ENCODE data around the gene RAD52. TPM values are rescaled to one million over a fixed set of nuclear protein-coding genes. Genes with fewer than 3 reads are reported as not detected.

Gene RAD52
- 10 to 100 TPM in 2 of 3 donors, 1 to 10 TPM in 1; 8.0 to 12.1 (median 11.1) TPM for total RNA-seq

GRCh38 chr12:949453-950191 lies at the start of gene RAD52:
TSS of gene RAD52 (minus strand) at chr12:949694. CDS start at chr12:933058, 16,636 bp downstream.
- DNase-seq, result peak; percentile 98
- Mint-ChIP-seq H3K4me1 (ENCODE audit: low read depth) (peaks cover 34% of the 10 kb centered on the region), H3K4me3 (peak within 1 kb of the TSS; percentile 95), H3K36me3 (ENCODE audit: insufficient read depth) (peaks cover 8% of the 10 kb centered on the region), H3K9me3 (no peaks in the 10 kb centered on the region), H3K27me3 (ENCODE audit: low read depth) (no peaks in the 10 kb centered on the region)
- peak; percentile 86 to 90 for ATAC-seq

GRCh38 chr12:998020-998874 lies 48.8 kb upstream of the RAD52 start:
- peaks cover 26% of the 10 kb centered on the region for H3K4me1 Mint-ChIP-seq (ENCODE audit: low read depth)

GRCh38 chr12:997505-997904 lies 48.0 kb upstream of the RAD52 start:
- H3K36me3 Mint-ChIP-seq (ENCODE audit: insufficient read depth), result peaks cover 10% of the 10 kb centered on the region
- DNase-seq, result no peak
- H3K4me1 Mint-ChIP-seq (ENCODE audit: low read depth), result peaks cover 28% of the 10 kb centered on the region
- H3K27me3 Mint-ChIP-seq (ENCODE audit: low read depth), result no peaks in the 10 kb centered on the region
- no peak overlapping the region for H3K4me3 Mint-ChIP-seq
- ATAC-seq, result no peak
- H3K9me3 Mint-ChIP-seq, result no peaks in the 10 kb centered on the region

More at GRCh38 chr12:998020-998874, 48.8 kb upstream of the RAD52 start:
- Mint-ChIP-seq H3K4me3 (no peak overlapping the region), H3K36me3 (ENCODE audit: insufficient read depth) (peaks cover 10% of the 10 kb centered on the region), H3K9me3 (no peaks in the 10 kb centered on the region), H3K27me3 (ENCODE audit: low read depth) (no peaks in the 10 kb centered on the region)
- DNase-seq (no peak), ATAC-seq (no peak)

- H3K4me1 Mint-ChIP-seq (ENCODE audit: low read depth), result peaks cover 34% of the 10 kb centered on the region
- peaks cover 10% of the 10 kb centered on the region for H3K36me3 Mint-ChIP-seq (ENCODE audit: insufficient read depth)
- no peaks in the 10 kb centered on the region for H3K27me3 Mint-ChIP-seq (ENCODE audit: low read depth)
- ATAC-seq (no peak), DNase-seq (no peak)
- no peak overlapping the region for H3K4me3 Mint-ChIP-seq
- H3K9me3 Mint-ChIP-seq, result no peaks in the 10 kb centered on the region
Measured at GRCh38 chr12:996881-997280, 47.4 kb upstream of the RAD52 start.

- Mint-ChIP-seq H3K27me3 (ENCODE audit: low read depth) (no peaks in the 10 kb centered on the region), H3K9me3 (no peaks in the 10 kb centered on the region), H3K36me3 (ENCODE audit: insufficient read depth) (no peaks in the 10 kb centered on the region), H3K4me3 (peak overlapping the region; percentile 95), H3K4me1 (ENCODE audit: low read depth) (peaks cover 52% of the 10 kb centered on the region)
- ATAC-seq (no peak), DNase-seq (no peak)
Measured at GRCh38 chr12:992647-993046, 43.2 kb upstream of the RAD52 start.

GRCh38 chr12:991350-992333 lies 42.1 kb upstream of the RAD52 start:
- Mint-ChIP-seq H3K4me1 (ENCODE audit: low read depth) (peaks cover 48% of the 10 kb centered on the region), H3K36me3 (ENCODE audit: insufficient read depth) (no peaks in the 10 kb centered on the region), H3K4me3 (peak overlapping the region; percentile 95), H3K27me3 (ENCODE audit: low read depth) (no peaks in the 10 kb centered on the region), H3K9me3 (no peaks in the 10 kb centered on the region)
- DNase-seq, result no peak
- peak; percentile 70 to 82 for ATAC-seq

- Mint-ChIP-seq H3K9me3 (no peaks in the 10 kb centered on the region), H3K4me1 (ENCODE audit: low read depth) (peaks cover 47% of the 10 kb centered on the region), H3K27me3 (ENCODE audit: low read depth) (no peaks in the 10 kb centered on the region), H3K4me3 (peak within 1 kb of the TSS; percentile 95), H3K36me3 (ENCODE audit: insufficient read depth) (no peaks in the 10 kb centered on the region)
- DNase-seq (peak; percentile 81), ATAC-seq (peak; percentile 89 to 90)
Measured at GRCh38 chr12:990661-991349, 41.3 kb upstream of the RAD52 start, which contains the start of gene ERC1. TSS of gene ERC1 (plus strand) at chr12:991223. CDS start at chr12:1027904, 36,681 bp downstream.

- ATAC-seq, result peak; percentile 7 to 8
- peak; percentile 27 for DNase-seq
- Mint-ChIP-seq H3K9me3 (no peaks in the 10 kb centered on the region), H3K27me3 (ENCODE audit: low read depth) (no peaks in the 10 kb centered on the region), H3K36me3 (ENCODE audit: insufficient read depth) (no peaks in the 10 kb centered on the region), H3K4me3 (peak overlapping the region; percentile 86), H3K4me1 (ENCODE audit: low read depth) (peaks cover 39% of the 10 kb centered on the region)
Measured at GRCh38 chr12:989751-990660, 40.5 kb upstream of the RAD52 start.

- Mint-ChIP-seq H3K9me3 (no peaks in the 10 kb centered on the region), H3K4me3 (peak overlapping the region; percentile 86), H3K27me3 (ENCODE audit: low read depth) (no peaks in the 10 kb centered on the region), H3K4me1 (ENCODE audit: low read depth) (peaks cover 39% of the 10 kb centered on the region), H3K36me3 (ENCODE audit: insufficient read depth) (no peaks in the 10 kb centered on the region)
- DNase-seq (no peak), ATAC-seq (no peak)
Measured at GRCh38 chr12:989051-989450, 39.6 kb upstream of the RAD52 start.

- ATAC-seq, result no peak
- Mint-ChIP-seq H3K4me3 (no peak overlapping the region), H3K4me1 (ENCODE audit: low read depth) (peaks cover 39% of the 10 kb centered on the region), H3K27me3 (ENCODE audit: low read depth) (no peaks in the 10 kb centered on the region), H3K36me3 (ENCODE audit: insufficient read depth) (no peaks in the 10 kb centered on the region), H3K9me3 (no peaks in the 10 kb centered on the region)
- no peak for DNase-seq
Measured at GRCh38 chr12:988646-989045, 39.2 kb upstream of the RAD52 start.

GRCh38 chr12:981961-982360 lies 32.5 kb upstream of the RAD52 start:
- ATAC-seq (no peak), DNase-seq (no peak)
- Mint-ChIP-seq H3K9me3 (no peaks in the 10 kb centered on the region), H3K27me3 (ENCODE audit: low read depth) (no peaks in the 10 kb centered on the region), H3K4me1 (ENCODE audit: low read depth) (no peaks in the 10 kb centered on the region), H3K36me3 (ENCODE audit: insufficient read depth) (no peaks in the 10 kb centered on the region), H3K4me3 (no peak overlapping the region)

- Mint-ChIP-seq H3K27me3 (ENCODE audit: low read depth) (no peaks in the 10 kb centered on the region), H3K4me1 (ENCODE audit: low read depth) (no peaks in the 10 kb centered on the region), H3K4me3 (no peak overlapping the region), H3K9me3 (no peaks in the 10 kb centered on the region), H3K36me3 (ENCODE audit: insufficient read depth) (no peaks in the 10 kb centered on the region)
- ATAC-seq (no peak), DNase-seq (no peak)
Measured at GRCh38 chr12:981176-981828, 31.8 kb upstream of the RAD52 start.

All from activated T-cell treated with anti-CD3 and anti-CD28 coated beads, Interleukin-2, amount 50 U/mL, for 4 hours (primary cell).